Measurements from ENCODE around the gene PAXX.

DNA sequence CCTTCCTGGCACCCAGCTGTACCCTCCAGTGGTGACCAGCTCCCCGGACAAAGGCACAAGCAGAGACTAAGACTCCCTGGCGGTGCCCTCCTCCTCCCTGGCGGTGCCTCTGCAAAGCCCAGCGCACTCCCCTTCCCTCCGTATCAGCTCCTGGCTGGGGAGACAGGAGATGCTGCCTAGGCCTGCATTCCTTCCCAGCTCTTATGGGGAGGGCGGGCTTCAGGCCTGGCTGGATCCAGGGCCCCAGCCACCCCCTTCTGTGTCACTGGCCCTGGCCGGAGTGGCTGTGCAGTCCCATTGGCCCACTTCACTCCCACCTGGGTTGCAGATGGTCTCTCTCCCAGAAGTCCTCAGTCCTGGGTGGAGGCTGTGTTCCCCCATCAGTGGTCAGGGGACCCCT, 33.7 kb upstream of the PAXX start:
- TF ChIP-seq, protein P1, sequence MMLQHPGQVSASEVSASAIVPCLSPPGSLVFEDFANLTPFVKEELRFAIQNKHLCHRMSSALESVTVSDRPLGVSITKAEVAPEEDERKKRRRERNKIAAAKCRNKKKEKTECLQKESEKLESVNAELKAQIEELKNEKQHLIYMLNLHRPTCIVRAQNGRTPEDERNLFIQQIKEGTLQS (IDR thresholded peaks at IDR 0.05), result no peak
- TF ChIP-seq, protein P1 (CRISPR knock-in tag; conservative IDR thresholded peaks at IDR 0.05), result no peak
- no peak for TF ChIP-seq ZNF217 (CRISPR knock-in tag; IDR thresholded peaks at IDR 0.05)
- no peak for TF ChIP-seq POLR2A (conservative IDR thresholded peaks at IDR 0.05)
- TF ChIP-seq, protein P2, sequence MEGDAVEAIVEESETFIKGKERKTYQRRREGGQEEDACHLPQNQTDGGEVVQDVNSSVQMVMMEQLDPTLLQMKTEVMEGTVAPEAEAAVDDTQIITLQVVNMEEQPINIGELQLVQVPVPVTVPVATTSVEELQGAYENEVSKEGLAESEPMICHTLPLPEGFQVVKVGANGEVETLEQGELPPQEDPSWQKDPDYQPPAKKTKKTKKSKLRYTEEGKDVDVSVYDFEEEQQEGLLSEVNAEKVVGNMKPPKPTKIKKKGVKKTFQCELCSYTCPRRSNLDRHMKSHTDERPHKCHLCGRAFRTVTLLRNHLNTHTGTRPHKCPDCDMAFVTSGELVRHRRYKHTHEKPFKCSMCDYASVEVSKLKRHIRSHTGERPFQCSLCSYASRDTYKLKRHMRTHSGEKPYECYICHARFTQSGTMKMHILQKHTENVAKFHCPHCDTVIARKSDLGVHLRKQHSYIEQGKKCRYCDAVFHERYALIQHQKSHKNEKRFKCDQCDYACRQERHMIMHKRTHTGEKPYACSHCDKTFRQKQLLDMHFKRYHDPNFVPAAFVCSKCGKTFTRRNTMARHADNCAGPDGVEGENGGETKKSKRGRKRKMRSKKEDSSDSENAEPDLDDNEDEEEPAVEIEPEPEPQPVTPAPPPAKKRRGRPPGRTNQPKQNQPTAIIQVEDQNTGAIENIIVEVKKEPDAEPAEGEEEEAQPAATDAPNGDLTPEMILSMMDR (IDR thresholded peaks at IDR 0.05 in 2 of 3, conservative IDR thresholded peaks at IDR 0.05 in 1 of 3; ENCODE audit: insufficient read depth in 2 of 3, low read depth in 1 of 3, low read length in 3 of 3), result no peak
- TF ChIP-seq FOS (IDR thresholded peaks at IDR 0.05; ENCODE audit: extremely low read depth, insufficient read length), result no peak
- TF ChIP-seq ZKSCAN1 (IDR thresholded peaks at IDR 0.05; ENCODE audit: low read depth, low read length), result no peak

Data from K562 (cell line).